HG03439 (cell line): ENCODE data around the gene MKLN1.
A peak's percentile ranks its signal among the peaks of the same experiment; 100 is the strongest.
"Not testable (repeated sequence)": the region's sequence is repeated elsewhere in the genome, so short reads cannot be mapped to it uniquely, and the experiment has no call there.

Experiments used
- ATAC-seq: cut with Tn5 transposase; IDR thresholded peaks from one replicate; pipeline ENCODE4 v1.9.1; 2021; ENCODE audit warnings: mild to moderate bottlenecking, moderate library complexity; ENCODE audit not compliant: unreplicated experiment

The MKLN1 gene

DNA sequence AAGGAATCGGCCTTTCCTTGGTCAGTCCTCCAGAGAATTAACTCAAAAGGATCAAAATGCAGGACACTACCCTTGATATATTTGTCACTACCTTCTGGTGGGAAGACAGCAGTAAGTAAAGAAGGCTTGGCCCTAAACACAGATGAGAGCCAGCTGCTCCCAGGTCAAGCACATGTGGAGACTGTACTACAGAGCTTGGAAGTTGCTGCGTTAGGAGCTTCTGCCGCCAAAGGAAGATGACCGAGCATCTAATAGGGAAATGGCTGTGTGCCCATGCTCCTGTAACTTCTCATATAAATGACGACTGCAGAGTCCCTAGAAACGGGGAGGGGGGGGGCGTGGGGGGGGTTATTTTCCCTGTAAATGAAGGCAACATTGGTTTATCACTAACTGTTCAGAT, 169.8 kb downstream of the MKLN1 start:
- ATAC-seq = no peak

DNA sequence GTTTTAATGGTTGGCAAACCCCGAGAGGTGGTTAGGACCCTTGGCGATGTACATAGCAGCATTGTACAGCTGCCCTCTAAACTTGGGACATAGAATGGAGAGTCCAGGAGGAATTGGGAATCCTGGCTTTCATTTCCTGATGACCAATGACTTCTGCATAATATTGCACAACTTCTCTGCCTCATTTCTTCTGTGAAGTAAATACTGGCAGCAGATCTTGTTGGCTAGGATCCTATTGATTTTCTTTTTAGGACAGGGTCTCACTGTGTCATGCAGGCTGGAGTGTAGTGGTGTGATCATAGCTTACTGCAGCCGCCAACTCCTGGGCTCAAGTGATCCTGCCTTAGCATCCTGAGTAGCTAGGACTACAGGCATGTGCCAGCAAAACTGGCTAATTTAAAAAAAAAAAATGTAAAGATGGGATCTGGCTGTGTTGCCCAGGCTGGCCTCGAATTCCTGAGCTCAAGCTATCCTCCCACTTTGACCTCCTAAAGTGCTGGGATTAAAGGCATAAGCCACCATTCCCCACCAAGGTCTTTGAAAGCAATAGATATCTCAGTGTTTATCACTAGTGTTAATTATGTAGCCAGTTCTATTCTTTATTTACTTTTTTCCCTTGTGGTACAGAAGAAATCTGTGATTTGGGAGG, 170.7 kb downstream of the MKLN1 start:
- no peak for ATAC-seq

GRCh38 chr7:131499801-131500200, 172.1 kb downstream of the MKLN1 start:
- ATAC-seq = no peak

GRCh38 chr7:131500357-131500756, 172.7 kb downstream of the MKLN1 start:
- ATAC-seq = no peak

GRCh38 chr7:131501422-131501821, 173.7 kb downstream of the MKLN1 start:
- peak; percentile 65 for ATAC-seq

GRCh38 chr7:131501930-131502685, 174.4 kb downstream of the MKLN1 start:
- ATAC-seq = no peak

DNA sequence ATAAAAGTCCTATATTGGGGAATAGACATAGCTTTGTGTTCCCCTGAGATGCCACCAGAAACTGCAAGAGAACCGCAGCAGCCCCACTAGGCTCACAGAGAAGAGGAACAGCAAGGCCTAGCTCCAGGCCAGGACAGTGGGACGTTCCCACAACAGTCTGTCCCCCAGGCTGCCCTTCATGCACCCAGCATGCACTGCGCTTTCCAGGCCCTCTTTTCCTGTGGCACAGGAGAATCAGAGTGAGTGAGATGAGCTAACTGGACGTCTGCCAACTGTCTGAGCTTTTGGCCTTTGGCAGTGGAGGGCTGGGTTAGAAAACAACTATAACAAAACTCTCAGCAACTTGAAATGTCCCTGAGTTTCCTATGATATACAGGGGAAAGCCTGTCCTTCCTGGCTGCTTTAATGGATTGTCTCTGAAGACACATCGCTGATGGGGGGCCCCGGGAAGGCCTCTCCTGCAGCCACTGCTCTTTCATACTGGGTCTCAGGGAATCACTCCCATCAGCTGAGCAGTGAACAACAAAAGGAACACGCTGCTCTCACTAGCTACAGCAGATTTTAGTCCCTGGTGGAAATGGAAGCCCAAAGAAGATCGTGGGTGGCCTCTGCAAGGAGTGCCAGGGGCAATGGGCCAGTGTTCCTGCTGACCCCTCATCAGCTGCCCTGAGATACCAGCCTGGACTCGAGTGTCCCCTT, 175.3 kb downstream of the MKLN1 start:
- no peak for ATAC-seq

- no peak for ATAC-seq
Measured at GRCh38 chr7:131503639-131504038, 176.0 kb downstream of the MKLN1 start.

DNA sequence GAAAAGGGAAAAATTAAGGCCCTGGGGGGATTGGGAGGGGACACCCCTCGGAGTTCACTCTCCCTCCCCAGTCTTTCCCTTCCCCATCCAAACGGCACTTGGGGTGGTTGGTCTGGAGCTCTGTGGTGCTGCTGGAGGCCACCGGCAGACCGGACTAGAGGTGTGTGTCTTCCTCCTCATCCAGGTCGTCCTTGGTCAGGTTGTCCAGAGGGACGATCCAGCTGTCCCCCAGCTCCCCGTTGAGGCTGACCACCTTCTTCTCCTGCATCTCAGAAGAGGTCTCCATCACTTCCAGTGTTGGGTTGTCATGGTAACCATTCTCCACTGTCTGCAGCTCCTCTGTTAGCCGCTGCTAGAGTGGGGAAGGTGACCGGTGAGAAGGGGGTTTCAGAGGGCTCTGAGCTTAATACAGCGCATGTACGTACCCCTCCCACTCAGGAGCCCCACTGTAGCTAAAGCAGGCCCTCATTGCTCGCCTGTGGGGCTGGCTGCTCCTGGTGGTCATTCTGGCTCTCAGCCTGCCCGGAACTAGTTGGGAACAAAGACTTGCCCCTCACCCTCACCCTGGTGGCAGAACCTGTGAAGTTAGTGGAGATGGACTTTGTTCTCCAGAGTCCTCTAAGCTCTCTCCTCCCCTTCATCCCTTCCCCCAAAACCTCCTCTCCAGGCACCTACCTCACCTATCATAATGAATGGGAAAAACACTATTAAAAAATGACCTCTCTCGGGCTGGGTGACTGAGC, 176.7 kb downstream of the MKLN1 start:
- ATAC-seq = no peak

DNA sequence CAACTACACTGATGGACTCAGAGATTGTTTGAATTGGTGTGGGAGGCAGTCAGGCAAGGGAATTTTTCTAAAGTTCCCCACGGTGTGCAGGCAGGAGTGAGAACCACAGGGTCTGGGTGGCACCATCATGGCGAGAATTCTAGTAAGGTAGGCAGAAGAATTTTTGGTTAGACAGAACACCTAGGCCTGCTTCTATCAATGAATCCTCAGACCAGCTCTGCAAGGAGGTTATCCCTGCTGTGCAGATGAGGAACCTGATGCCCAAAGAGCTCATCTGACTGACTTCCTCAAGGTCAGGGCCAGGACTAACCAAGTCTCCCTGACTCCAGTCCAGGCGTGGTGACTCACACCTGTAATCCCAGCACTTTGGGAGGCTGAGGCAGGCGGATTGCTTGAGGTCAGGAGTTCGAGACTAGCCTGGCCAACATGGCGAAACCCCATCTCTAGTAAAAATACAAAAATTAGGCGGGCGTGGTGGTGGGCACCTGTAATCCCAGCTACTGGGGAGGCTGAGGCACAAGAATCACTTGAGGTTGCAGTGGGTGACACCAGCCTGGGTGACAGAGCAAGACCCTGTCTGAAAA, 177.5 kb downstream of the MKLN1 start:
- ATAC-seq = not testable (repeated sequence)

- ATAC-seq = no peak
Measured at GRCh38 chr7:131505636-131506557, 178.2 kb downstream of the MKLN1 start.

- no peak for ATAC-seq
Measured at GRCh38 chr7:131506597-131506996, 178.9 kb downstream of the MKLN1 start.

DNA sequence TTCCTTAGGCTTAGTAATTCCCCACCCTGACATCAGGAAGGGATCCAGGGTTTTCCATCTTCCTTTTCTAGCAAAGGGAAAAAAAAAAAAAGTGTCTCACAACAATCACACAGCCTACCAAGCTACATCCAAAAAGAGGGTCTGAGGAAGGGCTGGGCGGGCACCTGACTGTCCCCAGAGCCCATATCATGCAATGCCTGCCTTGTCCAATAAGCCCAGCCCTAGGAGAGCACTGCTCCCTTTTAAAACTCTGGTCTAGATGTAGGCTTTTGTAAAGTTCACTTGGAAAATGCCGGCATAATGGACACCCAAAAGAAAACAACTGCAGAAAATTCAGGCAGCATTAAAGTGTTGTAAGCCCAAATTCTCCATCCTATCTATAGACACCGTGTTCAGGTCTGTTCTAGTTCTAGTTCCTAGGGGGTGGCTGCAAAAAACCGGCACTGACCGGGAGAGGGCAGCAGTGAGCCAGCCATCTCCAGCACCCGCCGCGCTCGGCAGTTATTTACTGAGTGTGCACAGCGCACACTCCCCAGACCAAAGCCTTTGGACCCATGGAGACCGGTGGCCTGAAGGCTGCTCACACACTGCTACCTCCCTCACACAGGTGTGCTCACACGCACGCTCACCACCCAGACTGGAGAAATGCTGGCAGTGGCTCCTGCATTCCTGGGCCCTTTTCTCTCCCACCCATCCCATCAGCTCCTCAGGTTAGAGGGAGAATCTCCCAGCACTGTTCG, 180.1 kb downstream of the MKLN1 start:
- peak; percentile 64 for ATAC-seq

DNA sequence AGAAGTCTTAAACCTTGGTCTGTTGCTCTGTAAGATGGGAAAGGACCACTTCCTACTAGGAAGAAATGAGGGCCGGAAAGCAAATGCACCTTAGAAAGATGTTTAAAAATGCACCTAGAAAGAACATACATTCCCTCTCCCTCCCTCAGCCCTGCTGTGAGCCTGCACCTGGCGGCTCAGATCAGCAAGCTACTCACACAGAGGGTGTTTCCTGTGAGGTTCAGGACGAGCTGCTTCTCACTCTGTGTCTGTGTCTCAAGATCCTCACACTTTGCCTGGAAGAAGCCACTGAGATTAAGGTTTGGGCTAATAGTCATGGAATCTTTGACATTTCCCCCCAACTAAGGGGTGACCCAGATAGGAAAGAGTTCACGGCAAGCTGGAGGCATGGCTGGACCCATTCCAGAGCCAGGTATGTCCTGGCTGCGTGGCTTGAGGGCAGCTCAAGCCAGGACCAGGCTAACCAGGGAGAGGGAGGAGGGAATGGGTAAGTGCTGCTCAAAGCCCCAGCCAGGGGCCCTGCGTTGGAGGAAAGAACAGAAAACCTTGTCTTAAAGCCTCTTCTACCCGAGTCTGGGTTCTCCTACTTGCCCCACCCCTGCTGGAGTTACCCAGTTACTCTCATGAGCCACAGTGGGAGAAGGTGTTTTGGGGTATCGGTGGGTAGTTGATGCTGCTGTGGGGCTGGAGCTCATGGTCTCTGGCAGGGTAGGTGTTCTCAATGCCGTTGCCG, 181.2 kb downstream of the MKLN1 start:
- no peak for ATAC-seq

- ATAC-seq = no peak
Measured at GRCh38 chr7:131509781-131510180, 182.1 kb downstream of the MKLN1 start.

DNA sequence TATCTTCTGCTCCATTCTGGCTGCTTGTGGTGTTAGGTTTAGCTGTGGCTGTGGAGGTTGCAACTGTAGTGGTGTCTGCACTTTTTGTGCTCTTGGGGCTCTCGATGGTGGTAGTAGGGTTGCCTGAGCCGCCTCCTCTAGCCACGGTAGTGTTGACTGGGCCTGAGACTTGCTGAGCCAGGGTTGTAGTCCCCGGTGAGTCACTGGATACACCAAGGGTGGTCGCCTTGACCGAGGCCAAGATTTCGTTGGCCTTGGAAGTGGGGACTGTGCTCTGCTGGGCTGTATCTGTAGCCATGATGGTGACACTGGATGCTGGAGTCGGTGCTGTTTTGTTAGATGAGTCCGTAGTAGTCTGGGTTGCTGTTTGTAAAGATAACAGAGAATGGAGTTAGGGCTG, 183.4 kb downstream of the MKLN1 start:
- no peak for ATAC-seq

DNA sequence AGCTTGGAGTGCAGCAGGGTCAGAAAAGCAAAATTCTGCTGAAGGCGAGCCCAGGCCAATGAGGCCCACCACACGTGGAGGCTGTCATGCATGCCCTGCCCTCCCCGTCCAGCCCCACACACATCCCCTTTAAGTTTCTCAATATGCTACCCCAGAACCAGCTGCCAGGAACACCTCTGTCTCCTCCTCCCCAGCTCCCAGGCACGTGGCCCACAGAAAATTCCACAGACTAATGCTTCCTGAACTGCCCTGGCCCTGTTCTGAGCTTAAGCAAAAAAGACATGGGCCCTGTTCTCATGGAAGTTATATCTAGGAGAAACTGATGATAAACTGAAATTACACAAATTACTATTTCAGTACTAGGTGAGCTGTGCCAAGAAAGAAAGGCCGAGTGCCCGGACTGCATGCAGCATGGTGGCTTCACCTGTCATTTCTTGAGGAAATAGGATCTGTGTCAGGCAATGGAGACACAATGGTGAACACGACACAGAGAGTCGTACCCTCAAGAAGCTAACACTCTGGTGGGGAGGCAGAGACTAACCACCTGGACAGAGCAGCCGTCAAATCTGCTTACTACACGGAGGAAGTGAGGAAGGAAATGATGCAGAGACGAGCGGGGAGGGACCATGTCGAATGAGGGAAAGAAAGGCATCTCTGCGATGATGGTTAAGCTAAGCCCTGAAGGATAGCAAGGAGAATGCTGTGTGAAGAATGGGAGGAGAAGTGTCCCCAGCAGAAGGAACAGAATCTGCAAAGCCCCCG, 184.3 kb downstream of the MKLN1 start:
- no peak for ATAC-seq
